Upper lobe of left lung (tissue), 4 donors: ENCODE results near the gene CYB561D1.

Experiments used
- CTCF ChIP-seq, 6 experiments: fragments of 450-650 bp in 4 of 6; fragments of 200-600 bp in 2 of 6; sonication (generic) in 2 of 6; IDR thresholded peaks; one replicate each; pipeline ENCODE4 v1.5.1; 2016 to 2019; ENCODE audit warnings: antibody characterized with exemption in 6 of 6
- EP300 ChIP-seq, 4 donors: sonication (generic); formaldehyde crosslinking; IDR thresholded peaks; one replicate each; pipeline ENCODE4 v1.5.1; 2017; ENCODE audit warnings: antibody characterized with exemption in 4 of 4, control low read depth in 2 of 4
- POLR2A ChIP-seq, 4 donors: fragments of 450-650 bp; IDR thresholded peaks; one replicate each; pipeline ENCODE4 v1.5.1; 2016 to 2017; ENCODE audit warnings: antibody characterized with exemption in 4 of 4, mild to moderate bottlenecking in 2 of 4
- POLR2AphosphoS5 ChIP-seq, 2 donors: sonication (generic); formaldehyde crosslinking; IDR thresholded peaks; one replicate each; pipeline ENCODE4 v1.5.1; 2017; ENCODE audit warnings: antibody characterized with exemption in 2 of 2

DNA sequence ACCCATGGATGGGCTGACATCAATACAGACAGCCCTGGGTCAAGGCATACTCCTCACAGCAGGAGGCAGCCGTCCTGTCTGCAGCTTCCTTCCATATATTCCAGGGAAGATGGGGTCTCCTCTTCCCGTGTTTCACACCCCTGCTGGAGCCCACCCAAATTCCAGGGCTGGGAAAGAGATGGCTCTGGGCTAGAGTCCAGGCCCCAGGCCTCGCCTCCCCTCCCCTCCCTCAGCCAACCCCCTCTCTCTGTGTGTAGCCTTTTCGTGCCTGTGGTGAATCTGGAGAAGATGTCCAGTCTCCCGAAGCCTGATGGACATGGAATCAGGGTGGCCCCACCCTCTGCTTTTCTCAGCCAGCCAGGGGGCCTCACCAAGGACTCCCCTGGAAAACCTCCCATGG, 6.6 kb upstream of the CYB561D1 start:
- TF ChIP-seq EP300 (IDR thresholded peaks at IDR 0.05) (no peak), CTCF (IDR thresholded peaks at IDR 0.05) (no peak), POLR2AphosphoS5 (IDR thresholded peaks at IDR 0.05) (no peak), POLR2A (IDR thresholded peaks at IDR 0.05) (no peak)
